RCC 7860 (cell line): Measurements from ENCODE around the gene AHCYL1.

ENCODE experiments used
- DNase-seq: peaks from one replicate; pipeline ENCODE4 v3.0.0-alpha.2; 2015; ENCODE audit warnings: low spot score
- FAIRE-seq: peaks from 2 replicates; lab custom pipeline; 2012; peaks lifted over from hg19 to GRCh38; lab: Jason Lieb, UNC

AHCYL1 gene

DNA sequence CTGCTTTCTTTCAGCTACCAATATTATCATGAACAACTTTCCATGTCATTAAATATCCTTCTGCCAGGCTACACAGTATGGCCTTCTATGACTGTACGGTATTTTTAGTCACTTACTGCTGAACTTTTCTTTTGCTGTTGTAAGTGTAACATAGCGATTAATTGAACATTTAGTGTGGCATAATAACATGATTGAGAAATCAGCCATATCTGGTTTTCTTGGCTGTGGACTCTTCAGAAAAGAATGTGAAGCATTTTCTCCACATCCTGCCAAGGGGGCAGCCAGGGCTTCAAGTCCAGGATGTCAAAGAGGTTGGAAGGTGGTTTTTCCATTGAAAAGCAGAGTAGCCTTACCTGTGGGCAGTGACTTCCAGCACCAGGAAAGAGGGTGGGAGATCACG lies 8.8 kb upstream of the AHCYL1 start:
- DNase-seq (peak; percentile 95), FAIRE-seq (peak; percentile 93)

DNA sequence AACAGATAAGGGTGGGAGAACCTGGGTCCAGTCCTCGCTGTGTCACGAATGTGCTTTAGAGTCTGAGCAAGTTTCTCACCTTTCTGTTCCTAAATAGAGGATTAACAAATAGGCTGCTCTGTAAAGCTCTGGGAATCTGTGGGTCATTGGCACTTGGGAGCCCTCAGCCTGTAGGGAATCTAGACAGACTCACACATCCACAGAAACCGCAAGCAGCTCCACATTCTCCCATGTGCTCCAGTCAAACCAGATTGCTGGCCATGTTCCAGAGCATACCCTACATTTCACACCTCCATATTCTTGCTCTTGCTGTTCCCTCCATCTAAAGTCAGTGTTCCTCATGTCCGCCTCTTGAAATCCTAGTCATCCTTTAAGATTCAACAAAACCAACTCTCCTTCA lies 7.8 kb upstream of the AHCYL1 start:
- no peak for DNase-seq
- FAIRE-seq: no peak

- DNase-seq (no peak), FAIRE-seq (no peak)
Measured at GRCh38 chr1:109977225-109977624, 7.3 kb upstream of the AHCYL1 start.

DNA sequence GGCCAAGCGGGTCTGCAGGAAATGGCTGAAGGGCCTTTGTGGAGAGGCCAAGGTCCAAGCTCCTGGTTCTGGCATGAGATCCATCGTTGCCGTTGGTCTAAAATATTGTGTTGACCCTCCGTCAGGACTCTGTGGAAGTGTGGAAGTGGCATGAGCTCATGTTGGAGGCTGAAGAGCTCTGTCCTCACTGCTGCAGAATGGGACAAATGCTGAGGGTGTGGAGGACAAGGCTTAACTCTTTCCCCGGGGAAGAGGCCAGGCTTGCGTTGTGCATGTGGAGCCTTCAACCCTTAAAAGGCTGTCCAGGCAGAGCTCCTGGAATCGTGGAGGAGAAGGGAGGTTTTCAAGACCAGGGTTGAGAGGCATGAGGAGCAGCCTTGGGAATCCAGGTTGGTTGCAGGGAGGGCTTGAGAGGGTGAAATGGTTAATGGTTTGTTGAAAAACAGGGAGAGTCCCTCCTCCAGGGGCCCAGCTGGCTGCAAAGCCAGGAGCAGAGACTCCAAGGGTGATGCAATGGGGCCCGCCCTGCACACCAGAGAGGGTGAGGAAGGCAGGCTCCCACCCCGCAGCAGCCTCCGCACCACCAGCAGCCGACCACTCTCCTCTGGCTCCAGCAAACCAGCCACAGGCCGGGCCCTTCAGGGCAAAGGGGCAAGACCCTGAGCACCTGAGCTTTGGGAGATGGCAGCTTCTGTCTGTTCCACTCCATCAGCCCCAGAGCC lies 6.7 kb upstream of the AHCYL1 start:
- no peak for DNase-seq
- FAIRE-seq: no peak

- no peak for DNase-seq
- no peak for FAIRE-seq
Measured at GRCh38 chr1:109978761-109979488, 5.6 kb upstream of the AHCYL1 start.

DNA sequence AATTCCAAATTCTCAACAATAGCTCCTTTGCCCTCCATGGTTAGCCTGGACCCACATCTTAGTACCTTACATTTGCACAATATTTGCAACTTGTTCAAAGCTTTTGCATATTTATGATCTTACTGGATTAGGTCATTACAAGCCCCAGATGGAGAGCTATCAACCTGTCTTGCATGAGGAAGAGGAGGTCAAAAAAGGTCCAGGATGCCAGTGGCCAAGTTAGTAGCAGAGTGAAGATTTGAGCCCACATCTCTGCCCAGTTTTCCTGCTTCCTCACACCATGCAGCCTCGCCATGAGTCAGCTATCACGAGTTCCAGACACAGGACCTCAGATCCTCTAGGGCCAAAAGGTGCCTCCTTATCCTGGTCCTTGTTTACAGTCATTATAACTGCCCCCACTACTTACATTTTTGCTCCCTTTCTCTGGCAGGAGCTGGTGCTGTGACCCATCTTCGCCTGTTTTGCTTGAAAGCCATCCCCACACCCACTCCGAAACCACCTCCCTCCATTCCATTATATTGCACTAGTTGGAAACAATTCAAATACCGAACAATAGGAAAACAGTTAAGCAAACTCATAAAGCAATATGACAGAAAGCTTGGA lies 5.0 kb upstream of the AHCYL1 start:
- DNase-seq (peak; percentile 79), FAIRE-seq (peak; percentile 55)

DNA sequence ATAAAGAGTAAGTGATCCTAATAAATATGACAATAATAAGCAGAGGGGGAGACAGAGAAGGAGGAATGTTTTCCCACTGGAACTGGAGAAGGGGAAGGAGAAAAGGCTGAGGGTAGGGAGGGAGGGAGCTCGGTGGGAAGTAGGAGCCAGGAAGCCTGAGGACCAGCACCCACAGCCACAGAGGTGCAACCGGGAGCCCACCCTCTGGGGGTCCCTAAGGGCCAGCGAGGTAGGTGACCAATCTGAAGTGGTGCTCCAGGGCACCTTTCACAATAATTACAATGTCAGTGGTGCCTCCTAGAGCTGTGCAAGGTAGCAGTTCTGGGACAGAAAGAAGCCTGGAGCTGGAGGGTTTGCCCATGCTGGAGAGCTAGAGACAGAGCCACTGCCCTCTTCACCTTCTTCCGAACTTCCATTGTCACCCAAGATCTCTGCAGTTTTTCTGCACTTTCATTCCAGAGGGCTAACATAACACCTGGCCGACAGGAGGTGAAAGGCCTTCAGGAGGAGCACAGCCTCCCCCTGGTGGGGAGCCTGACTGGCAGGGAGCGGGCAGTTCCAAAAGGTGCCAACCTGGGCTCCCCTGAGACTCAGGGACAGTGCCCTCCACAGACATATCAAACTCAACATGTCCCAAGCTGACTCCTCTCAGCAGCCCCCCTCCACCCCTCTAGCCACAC lies 4.1 kb upstream of the AHCYL1 start:
- FAIRE-seq (no peak), DNase-seq (peak; percentile 42)

DNA sequence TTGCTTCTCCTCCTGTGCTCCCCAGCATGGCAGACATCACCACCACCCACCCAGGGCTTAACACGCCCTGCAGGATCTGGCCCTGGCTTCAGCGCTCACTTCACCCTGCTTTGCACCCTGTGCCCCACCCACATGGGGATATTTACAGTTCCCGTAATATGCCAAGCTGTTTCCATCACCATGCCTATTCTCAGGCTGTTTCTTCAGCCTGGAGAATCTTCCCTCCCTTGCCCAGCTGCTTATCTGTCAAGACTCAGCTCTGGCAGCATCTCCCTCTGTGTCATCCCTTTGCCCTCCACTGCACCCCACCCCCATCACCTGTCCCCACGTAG lies 3.6 kb upstream of the AHCYL1 start:
- DNase-seq: no peak
- FAIRE-seq: no peak

GRCh38 chr1:109983380-109984189 lies 980 bp upstream of the AHCYL1 start:
- no peak for DNase-seq
- FAIRE-seq: no peak

GRCh38 chr1:109984190-109984455 lies 442 bp upstream of the AHCYL1 start:
- DNase-seq: peak; percentile 23
- FAIRE-seq: no peak

- FAIRE-seq: no peak
- DNase-seq: no peak
Measured at GRCh38 chr1:109985247-109986053, 885 bp downstream of the AHCYL1 start.

- DNase-seq (no peak), FAIRE-seq (no peak)
Measured at GRCh38 chr1:109986054-109986444, 1.5 kb downstream of the AHCYL1 start.

DNA sequence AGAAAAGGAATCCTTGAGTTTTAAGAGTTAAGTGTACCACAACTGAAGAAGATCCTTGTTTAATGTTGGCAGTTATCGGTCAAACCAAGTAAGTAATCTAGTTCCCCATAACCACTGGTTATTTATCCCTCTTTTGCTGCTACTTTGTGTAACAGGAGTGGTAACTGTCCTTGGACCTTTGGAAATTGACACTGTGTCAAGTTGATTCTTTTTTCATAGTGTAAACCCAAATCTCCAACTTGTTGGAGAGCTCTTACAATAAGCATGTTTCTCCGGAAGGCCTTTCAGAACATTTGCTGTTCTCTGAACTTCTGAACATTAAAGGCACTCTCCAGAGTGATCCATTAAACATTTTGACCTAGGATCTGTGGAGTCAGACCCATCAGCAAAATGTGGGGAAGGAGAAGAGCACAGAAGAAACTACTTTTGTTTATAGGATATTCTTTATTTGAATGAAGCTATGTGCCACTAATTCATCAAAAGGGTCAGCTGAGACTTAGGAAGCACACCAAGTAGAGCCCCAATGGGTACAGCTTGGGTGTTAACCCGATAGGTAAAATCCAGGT lies 3.9 kb downstream of the AHCYL1 start:
- DNase-seq (no peak), FAIRE-seq (no peak)

DNA sequence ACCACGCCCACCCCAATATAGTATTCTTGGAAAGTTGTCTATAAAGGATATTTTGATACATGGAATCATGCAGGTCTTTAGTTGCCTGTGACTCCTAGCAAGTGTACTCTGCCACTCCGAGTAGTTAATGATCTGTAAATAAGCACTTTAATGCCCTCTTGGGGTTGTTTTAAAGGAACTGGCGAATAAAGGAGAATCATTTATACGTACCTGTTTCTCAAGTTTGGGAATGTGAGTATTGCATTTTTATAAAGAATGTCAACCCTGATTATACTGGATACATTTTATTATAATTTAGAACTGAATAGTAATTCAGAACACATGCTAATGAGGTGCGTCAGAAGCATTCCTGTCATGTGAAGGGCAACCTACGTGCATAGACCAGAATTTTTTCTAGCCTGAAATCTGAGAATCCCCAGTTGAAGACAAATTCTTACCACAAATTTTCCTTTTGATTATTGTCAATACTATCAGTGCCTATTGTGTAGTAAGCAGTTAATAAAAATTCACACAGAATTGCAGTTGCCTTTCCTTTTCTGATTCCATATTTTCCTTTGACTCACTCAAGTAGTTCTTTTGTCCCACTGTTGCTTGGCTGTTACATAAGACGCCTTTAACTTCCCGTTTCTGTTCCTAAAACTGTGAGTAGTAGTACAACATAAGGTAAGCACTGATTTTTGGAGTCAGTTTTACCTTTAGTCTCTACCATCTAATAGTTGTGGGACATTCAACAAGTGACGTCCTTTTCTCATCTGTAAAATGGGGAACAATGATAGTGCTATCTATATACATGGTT lies 5.1 kb downstream of the AHCYL1 start:
- FAIRE-seq (no peak), DNase-seq (no peak)

DNA sequence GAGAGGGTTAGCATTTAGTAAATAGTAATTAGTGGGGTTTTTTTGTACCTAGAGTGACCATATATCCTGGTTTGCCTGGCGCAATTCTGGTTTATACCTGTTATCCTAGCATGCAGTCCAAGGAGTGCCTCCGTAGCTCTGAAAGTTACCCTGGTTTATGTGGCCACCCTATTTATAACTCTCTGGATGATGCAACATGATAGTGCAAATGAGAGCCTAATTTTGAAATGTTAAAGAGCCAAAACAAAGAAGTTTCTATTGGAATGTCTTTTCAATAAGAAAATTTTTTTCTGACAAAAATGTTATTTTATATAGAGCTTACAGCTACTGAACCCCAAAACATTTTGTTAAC lies 5.7 kb downstream of the AHCYL1 start:
- DNase-seq (no peak), FAIRE-seq (no peak)

GRCh38 chr1:109991400-109991925 lies 6.9 kb downstream of the AHCYL1 start:
- no peak for DNase-seq
- no peak for FAIRE-seq

DNA sequence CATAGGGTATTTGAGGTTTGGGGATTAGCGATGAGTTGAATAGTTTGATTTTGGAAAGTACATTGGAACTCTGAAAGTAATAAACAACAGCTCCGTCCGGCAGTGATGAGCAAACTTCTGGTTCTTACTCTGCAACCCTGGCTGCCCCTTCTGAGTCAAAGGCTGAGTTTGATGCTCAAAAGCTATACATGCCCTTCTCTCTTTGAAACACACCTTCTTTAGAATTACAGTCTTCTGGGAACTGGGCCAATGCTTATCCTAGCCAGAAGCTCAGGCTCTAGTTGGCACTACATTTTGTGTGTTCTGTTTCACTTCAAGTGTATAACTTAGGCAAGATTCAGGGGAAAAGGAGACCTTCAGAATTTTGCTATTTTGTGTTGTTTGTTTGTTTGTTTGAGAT lies 9.3 kb downstream of the AHCYL1 start:
- FAIRE-seq (no peak), DNase-seq (no peak)

GRCh38 chr1:109994654-109995053 lies 10.1 kb downstream of the AHCYL1 start:
- FAIRE-seq: no peak
- DNase-seq: no peak

GRCh38 chr1:109995536-109995935 lies 11.0 kb downstream of the AHCYL1 start:
- DNase-seq (no peak), FAIRE-seq (no peak)
